ENCODE results near the gene CYP4B1.
"Not testable (repeated sequence)": the region's sequence is repeated elsewhere in the genome, so short reads cannot be mapped to it uniquely, and the experiment has no call there.

CYP4B1 gene

GRCh38 chr1:46798810-46799209, at the start of gene CYP4B1:
Gene CYP4B1 (plus strand): TSS chr1:46799046. CDS start chr1:46799082, 36 bp downstream.
- DNase-seq (ENCODE audit: low read depth) = no peak

GRCh38 chr1:46749404-46749803, 49.4 kb upstream of the CYP4B1 start:
- DNase-seq (ENCODE audit: low read depth) = no peak

- no peak for DNase-seq (ENCODE audit: low read depth)
Measured at GRCh38 chr1:46749921-46750404, 48.9 kb upstream of the CYP4B1 start.

GRCh38 chr1:46753985-46754384, 44.9 kb upstream of the CYP4B1 start:
- DNase-seq (ENCODE audit: low read depth) = no peak

- not testable (repeated sequence) for DNase-seq (ENCODE audit: low read depth)
Measured at GRCh38 chr1:46754707-46755106, 44.1 kb upstream of the CYP4B1 start.

GRCh38 chr1:46755121-46755520, 43.7 kb upstream of the CYP4B1 start:
- DNase-seq (ENCODE audit: low read depth) = no peak

GRCh38 chr1:46757247-46757955, 41.4 kb upstream of the CYP4B1 start:
- no peak for DNase-seq (ENCODE audit: low read depth)

GRCh38 chr1:46757956-46758528, 40.8 kb upstream of the CYP4B1 start:
- no peak for DNase-seq (ENCODE audit: low read depth)

- DNase-seq (ENCODE audit: low read depth) = no peak
Measured at GRCh38 chr1:46760558-46761166, 38.2 kb upstream of the CYP4B1 start.

- no peak for DNase-seq (ENCODE audit: low read depth)
Measured at GRCh38 chr1:46761740-46762139, 37.1 kb upstream of the CYP4B1 start.

GRCh38 chr1:46764402-46764801, 34.4 kb upstream of the CYP4B1 start:
- no peak for DNase-seq (ENCODE audit: low read depth)

- no peak for DNase-seq (ENCODE audit: low read depth)
Measured at GRCh38 chr1:46767649-46768282, 31.1 kb upstream of the CYP4B1 start.

- no peak for DNase-seq (ENCODE audit: low read depth)
Measured at GRCh38 chr1:46768445-46768844, 30.4 kb upstream of the CYP4B1 start.

- no peak for DNase-seq (ENCODE audit: low read depth)
Measured at GRCh38 chr1:46769028-46769740, 29.7 kb upstream of the CYP4B1 start.

- DNase-seq (ENCODE audit: low read depth) = no peak
Measured at GRCh38 chr1:46770541-46770940, 28.3 kb upstream of the CYP4B1 start.

- DNase-seq (ENCODE audit: low read depth) = no peak
Measured at GRCh38 chr1:46772571-46772970, 26.3 kb upstream of the CYP4B1 start.

GRCh38 chr1:46774297-46774696, 24.5 kb upstream of the CYP4B1 start:
- no peak for DNase-seq (ENCODE audit: low read depth)

GRCh38 chr1:46778456-46778855, 20.4 kb upstream of the CYP4B1 start:
- not testable (repeated sequence) for DNase-seq (ENCODE audit: low read depth)

GRCh38 chr1:46784666-46785065, 14.2 kb upstream of the CYP4B1 start:
- no peak for DNase-seq (ENCODE audit: low read depth)

- DNase-seq (ENCODE audit: low read depth) = not testable (repeated sequence)
Measured at GRCh38 chr1:46788634-46789033, 10.2 kb upstream of the CYP4B1 start.

GRCh38 chr1:46790446-46791101, 8.3 kb upstream of the CYP4B1 start:
- DNase-seq (ENCODE audit: low read depth) = no peak

- DNase-seq (ENCODE audit: low read depth) = no peak
Measured at GRCh38 chr1:46793126-46793525, 5.7 kb upstream of the CYP4B1 start.

Data from activated T-cell treated with anti-CD3 and anti-CD28 coated beads for 24 hours (primary cell).